Activated CD4-positive, alpha-beta T cell treated with anti-CD3 and anti-CD28 coated beads for 24 hours (primary cell): Measurements from ENCODE around the gene MPPE1.
A peak's percentile ranks its signal among the peaks of the same experiment; 100 is the strongest.
"Not testable (repeated sequence)": the region's sequence is repeated elsewhere in the genome, so short reads cannot be mapped to it uniquely, and the experiment has no call there.

Experiments
- DNase-seq, 2 donors: peaks; one replicate each; pipeline ENCODE4 v3.0.0-alpha.2; 2020; ENCODE audit warnings: low read depth in 2 of 2

Gene MPPE1

DNA sequence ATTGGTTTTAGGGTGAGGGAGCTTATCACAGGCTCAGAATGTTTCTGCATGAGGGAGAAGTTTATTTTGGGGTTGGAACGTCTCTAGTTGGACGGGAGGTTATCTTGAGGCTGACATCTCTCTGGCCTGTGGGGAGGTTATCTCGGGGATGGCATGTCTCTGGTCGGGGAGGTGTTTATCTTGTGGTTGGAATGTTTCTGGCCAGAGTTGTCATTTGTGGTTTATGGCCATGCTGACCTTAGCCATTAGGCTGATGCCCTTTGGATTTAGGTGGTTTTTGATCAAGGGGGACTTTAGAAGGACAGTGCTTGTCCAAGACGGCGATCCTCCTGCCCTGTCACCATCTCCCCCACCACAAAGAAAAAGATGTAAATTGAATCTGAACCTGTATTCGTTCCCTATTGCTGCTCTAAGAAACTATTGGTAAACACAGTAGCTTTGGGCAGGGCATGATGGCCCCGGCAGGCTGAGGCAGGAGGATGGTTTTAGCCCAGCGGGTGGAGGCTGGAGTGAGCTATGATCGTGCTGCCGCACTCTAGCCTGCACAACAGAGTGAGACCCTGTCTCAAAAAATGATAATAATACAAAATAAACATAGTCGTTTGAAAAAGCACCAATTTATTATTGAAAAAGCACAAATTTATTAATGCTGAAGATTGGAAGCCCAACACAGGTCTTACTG is 17.8 kb upstream of the MPPE1 start:
- no peak for DNase-seq

DNA sequence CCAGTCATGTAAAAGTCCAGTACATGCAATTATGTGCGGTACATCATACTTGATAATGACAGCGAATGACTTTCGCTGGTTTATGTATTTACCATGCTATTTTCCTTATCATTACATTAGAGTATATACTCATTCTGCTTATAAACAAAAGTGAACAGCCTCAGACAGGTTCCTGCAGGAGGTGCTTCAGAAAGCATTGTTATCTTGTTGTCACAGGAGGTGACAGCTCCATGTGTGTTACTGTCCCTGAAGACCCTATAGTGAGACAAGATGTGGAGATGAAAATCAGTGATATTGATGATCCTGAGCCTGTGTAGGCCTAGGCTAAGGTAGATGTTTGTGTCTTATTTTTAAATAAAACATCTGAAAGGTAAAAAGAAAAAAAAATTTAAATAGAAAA is 15.3 kb upstream of the MPPE1 start:
- DNase-seq = no peak

DNA sequence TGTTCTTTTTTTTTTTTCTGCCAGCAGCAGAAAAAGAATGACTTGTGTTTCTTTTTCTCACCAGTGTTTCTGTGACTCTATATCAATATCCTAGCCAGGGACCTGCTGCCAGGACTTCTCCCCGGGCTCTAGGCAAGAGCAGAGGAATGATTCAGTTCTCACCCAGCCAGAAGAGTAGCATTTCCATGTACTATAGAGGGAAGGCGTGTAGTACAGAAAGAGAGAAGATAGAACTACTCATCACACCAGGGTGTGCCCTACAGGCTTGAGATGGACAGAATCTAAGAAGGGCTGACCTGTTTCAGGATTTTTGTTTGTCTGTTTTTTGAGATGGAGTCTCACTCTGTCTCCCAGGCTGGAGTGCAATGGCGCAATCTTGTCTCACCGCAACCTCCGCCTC is 11.4 kb upstream of the MPPE1 start:
- DNase-seq = not testable (repeated sequence)

DNA sequence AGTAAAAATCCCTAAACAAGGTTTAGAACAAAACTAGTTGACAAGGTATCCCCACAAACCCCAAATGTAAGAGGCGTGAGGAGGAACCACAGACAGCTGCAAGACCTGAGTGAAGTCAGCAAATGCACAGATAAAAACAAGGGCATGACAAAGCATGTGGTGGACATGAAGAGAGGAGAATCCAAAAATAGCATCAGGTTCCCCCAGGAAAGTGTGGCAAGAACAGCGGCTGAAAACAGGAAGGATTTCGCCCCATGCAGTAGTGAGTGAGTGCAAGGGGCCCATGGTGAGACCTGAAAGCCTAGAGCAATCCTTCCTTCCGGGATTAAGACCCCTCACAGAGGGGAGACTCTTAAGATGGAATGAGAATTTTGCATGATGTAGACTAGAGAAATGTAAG is 8.8 kb upstream of the MPPE1 start:
- not testable (repeated sequence) for DNase-seq

DNA sequence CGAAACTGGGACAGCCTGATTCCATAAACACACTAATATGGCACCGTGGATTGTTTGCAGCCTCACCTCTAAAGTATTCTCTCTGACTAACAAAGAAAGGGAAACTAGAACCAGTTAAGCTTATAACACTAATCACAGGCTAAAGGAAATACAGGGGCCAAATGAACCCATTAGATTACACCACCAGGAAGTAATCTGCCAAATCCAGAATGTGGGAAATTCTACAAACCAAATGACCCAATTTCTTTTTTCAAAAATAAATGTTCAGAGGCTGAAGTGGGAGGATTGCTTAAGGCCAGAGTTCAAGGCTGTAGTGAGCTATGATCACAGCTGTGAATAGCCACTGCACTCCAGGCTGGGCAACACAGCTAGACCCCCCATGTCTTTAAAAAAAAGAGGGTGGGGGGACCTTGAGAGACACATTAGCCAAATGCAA is 1.5 kb upstream of the MPPE1 start:
- DNase-seq = no peak

DNA sequence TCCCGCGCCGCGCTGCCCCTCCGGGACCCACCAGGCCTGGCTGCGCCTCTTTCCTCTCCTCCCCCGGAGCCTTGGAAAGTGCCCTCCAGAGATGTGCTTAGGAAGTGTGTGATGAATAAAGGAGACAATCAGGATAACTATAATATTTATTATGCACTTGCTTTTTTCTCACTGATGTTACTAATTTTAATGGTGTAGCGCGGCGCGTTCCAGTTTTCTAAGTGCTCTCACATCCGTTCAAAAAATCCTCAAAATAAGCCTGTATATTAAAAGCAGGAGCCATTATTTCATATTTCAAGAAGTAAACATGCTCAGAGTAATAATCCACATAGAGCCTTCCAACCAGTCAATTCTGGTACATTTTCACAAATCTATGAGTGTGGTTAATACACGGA is 941 bp upstream of the MPPE1 start:
- peak in 1 of 2 donors; percentile 20 for DNase-seq

DNA sequence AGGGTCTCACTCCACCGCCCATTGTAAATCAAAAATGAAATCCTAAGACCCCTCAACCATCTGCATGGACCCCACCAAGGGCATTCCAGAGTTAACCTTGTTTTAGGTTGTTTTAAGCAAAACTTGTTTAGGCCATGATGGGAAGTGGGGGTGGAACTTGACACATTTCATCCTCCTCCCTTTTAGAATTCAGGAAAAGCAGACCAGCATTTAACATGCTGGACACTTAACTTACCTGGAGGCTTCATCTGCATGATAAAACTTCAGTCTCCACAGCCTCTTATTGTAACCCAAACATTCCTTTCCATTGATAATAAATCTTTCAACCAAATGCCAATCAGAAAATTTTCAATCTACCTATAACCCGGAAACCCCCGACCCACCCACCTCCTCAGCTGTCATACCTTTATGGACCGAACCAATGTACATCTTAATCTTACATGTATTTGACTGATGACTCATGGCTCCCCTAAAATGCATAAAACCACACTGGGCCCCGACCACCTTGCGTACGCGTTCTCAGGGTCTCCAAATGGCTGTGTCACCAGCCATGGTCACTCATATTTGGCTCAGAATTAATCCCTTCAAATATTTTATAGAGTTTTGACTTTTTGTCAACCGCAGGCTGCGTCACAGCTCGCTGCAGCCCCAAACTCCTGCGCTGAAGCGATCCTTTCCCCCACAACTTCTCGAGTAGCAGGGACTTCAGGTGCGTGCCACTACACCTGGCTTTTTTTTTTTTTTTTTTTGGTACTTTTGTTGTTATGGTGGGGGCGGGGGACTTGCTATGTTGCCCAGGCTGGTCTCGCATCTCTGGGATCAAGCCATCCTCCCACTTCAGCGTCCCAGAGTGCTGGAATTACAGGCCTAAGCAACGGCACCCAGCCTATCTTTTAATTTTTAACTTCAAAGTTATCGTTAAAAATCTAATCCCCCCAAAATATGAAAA is 917 bp downstream of the MPPE1 start:
- no peak for DNase-seq

DNA sequence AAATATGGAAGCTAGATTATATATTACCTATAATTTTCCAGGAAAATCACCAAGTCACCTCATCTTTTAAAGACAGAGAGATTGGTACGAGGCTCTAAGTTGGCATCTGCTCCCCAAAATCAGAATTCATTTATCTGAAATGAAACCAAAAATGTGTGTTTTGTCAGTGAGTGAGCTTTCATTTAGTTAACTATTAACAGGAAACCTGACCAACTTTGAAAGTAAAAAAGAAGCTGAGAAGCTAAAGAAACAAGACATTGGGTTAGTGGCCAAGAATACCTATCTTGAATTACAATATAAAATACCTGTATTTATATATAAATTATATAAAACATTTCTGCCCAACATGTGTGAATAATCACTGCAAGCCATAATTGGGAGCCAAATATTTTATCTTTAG is 1.9 kb downstream of the MPPE1 start:
- DNase-seq = no peak

DNA sequence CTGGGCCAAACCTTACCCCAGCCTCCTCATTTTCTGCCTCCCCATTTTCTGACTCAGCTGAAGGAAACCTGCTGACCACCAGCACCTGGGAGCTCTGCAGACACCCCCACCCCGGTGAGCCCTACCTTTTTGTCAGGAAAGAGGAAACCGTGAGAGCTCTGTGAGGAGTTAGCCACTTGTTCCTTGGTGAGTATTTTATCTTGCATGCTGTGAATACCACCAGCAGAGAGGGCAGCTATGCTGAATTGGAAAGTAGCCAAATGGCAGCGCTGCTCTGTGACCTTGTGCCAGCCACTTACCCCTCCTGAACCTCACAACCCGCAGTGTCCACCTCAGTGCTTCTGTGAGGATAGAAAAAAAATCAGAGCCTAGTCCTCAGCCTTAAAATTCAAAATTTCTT is 2.5 kb downstream of the MPPE1 start:
- DNase-seq = no peak

DNA sequence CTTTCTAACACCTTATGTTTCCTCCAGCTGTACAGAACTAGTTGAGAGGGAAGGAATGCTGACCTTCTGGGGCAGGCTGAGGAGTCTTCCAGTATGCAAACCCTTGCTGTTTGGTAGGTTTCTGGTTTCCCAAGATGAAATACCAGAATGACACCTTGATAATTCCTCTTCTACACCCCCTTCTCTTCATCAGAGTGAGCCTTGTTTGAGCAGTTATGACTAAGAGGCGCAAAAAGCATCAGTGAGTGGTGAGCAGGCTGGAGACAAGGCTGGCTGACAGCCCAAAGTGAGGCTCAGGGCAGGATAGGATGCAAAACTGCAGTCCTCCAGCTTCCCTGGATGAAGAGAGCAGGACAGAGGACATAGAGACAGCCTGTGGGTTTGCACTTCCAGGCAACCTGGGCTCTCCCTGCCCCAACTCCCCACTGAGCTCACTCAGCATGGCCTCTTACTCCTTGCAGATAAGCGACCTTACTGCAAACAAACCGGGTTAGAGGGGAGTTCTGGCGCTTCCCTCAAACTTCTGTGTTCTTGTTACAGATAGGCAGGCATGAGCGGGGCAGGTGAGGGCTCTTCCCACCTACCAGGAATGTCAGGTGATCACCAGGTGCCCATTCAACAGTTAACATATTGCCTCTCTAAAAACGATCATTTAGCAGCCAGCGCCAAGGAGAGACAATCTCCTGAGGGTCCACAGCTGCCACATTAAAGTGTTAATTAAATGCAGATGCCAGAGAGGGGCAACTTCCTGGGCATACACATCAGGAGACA is 5.4 kb downstream of the MPPE1 start:
- DNase-seq = no peak

DNA sequence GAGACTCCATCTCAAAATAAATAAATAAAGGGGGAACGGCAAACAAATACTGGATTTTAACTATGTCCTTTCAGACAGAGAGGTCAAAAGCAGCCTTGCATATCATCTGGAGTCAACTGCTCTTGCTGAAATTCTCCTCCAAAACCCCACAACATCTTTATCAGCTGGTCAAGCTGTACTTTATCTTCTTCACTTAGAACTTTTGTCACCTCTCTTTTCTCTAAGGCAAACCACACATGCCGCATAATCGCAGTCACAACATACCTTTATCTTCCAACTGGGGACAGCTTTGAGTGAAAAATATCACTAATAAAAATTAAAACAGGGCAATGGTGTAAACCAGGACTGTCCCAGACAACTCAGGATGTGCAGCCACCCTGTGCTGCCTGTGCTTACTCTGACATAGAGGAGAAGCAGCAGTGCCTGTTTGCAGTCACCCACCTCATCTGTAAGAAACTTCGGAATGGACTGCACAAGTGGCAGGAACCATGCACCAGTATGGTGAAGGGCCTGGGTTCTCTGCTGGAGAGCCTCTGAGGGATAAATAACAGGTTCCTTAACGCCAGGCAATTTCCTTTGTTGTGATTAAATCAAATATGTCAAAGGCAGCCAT is 6.2 kb downstream of the MPPE1 start:
- no peak for DNase-seq

DNA sequence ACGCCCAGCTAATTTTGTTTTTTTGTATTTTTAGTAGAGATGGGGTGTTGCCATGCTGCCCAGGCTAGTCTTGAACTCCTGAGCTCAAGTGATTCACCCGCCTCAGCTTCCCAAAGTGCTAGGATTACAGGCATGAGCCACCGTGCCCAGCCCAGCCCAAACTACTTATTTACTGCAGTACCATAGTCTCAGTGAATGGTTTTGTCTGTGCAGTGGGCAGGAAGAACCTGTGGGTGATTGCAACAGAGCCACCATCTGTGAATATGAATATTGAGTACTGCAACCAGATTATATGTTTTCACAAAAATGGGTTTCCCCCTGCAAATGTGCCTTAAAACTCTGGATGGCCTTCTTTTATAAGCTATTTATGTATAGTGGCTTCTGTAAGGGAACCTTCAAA is 9.1 kb downstream of the MPPE1 start:
- DNase-seq = no peak

DNA sequence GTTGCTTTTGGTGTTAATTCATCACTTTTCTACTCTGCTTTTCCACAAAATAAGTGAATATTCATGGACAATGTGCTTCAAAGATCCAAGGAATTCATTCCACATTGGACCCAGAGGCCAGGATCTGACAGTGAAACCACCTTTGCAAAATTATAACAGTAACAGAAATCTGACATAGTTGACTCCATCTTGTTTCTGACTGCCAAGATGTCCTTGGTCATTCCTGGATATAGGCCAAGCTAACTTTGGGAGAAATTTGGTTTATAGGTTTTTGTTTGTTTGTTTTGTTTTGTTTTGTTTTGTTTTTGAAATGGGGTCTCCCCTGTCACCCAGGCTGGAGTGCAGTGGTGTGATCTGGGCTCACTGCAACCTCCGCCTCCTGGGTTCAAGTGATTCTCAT is 10.3 kb downstream of the MPPE1 start:
- no peak for DNase-seq

DNA sequence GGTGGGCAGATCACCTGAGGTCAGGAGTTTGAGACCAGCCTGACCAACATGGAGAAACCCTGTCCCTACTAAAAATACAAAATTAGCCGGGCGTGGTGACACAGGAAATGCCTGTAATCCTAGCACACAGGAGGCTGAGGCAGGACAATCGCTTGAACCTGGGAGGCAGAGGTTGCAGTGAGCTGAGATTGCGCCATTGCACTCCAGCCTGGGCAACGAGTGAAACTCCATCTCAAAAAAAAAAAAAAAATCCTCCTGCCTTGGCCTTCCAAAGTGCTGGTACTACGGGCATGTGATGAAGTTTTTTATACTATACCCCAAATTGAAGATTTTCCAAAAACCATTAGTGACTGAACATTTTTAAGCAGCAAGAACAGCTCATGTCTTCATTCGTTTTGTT is 15.7 kb downstream of the MPPE1 start:
- DNase-seq = not testable (repeated sequence)

DNA sequence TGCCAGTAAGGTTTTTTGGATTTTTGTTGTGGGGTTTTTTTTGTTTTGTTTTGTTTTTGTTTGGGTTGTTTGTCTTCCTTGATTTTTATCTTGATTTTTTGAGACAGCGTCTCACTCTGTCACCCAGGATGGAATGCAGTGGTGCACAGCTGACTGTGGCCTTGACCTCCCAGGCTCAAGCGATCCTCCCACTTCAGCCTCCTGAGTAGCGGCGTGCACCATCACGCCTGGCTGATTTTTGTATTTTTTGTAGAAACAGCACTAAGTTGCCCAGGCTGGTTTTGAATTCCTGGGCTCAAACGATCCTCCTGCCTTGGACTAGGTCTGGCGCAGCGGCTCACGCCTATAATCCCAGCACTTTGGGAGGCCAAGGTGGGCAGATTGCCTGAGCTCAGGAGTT is 16.4 kb downstream of the MPPE1 start:
- no peak for DNase-seq

DNA sequence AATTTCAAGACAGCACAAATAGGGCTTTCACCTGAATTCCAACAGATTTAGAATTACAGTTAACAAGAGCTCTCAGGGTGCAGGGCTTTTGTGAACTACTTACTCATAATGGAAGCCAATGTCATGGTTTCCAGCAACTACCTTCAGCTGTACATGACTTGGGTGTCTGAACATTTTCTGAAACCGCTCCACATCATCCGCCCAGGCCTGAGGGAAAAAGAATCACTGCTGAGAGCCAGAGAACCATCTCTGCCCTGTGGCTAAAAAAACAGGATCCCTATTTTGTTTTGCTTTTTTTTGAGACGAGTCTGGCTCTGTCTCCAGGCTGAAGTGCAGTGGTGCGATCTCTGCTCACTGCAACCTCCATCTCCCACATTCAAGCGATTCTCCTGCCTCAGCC is 18.8 kb downstream of the MPPE1 start:
- DNase-seq = no peak

DNA sequence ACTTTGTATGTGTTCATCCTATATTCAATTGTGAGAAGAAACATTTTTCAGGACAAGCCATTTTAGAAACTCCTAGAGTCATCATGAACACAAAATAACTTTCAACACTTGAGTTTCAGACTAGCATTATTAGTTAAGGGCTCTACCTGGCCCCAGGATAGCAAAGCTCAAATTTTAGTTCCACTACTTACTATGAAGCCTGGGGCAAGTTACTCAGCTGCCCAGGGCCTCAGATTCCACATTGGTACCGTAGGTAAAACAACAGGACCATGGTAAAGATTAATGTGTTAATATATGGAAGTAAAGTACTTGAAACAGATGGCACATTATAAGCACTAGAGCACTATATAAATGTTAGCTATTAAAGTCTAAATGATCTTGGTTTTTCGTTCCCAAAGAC is 19.4 kb downstream of the MPPE1 start:
- no peak for DNase-seq

DNA sequence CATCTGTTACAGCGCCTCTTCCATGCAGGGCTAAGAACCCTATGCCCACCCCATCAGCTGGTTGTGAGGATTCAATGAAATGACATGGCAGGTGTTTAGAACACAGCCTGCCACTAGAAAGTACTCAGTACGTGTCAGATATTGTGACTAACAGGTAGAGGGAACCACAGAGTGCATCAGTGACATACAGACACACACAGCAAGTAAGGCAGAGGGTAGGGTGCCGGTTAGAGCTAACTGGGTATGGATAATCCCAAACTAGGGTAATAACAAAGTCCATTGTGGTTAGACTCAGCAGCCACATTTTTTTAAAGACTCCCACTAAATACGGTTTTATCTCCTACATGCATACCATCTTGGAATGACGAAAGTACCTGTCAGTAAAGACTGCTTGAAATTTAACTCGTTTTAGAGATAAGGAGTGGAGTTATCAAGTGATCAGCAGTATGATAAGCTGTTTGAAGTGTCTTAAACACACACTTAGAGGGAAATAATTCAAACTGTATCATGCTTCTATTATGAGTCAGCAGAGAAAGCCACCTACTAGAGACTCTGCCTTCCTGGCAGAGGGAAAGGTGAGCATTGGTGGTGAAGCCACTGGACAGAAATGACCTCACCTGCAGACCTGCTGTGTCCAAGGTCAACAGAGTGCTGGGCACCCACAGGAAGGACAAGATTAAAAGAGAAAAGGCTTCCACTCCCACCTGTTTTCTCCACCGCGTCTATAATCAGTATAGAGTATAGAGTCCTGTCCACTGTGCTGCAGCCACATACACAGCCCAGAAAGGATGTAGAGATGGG is 20.6 kb downstream of the MPPE1 start:
- no peak for DNase-seq

DNA sequence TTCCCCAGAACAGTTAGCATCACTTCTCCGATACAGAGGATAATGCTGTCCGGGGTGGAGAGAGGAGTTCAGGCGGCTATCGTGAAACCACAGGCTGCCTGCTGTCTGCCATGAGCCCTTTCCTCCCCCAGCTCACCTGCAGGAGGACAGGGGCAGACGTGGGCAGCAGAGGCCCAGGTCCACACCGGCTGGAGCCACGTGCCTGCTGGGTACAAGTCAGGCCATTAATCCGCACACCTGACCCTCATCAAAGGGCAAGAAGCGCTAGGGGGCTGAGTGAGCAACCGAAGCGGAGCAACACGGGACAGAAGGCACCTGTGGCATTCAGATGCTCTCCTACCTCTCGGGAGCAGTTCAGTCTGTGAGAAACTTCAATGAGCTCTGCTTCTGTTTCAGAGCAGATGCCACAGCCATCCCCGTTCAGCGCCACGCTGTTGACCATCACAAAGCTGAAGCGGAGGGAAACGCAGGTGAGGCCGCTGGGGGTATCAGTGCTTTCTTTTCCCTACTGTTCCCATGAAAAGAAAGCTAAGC is 21.5 kb downstream of the MPPE1 start:
- DNase-seq = no peak

DNA sequence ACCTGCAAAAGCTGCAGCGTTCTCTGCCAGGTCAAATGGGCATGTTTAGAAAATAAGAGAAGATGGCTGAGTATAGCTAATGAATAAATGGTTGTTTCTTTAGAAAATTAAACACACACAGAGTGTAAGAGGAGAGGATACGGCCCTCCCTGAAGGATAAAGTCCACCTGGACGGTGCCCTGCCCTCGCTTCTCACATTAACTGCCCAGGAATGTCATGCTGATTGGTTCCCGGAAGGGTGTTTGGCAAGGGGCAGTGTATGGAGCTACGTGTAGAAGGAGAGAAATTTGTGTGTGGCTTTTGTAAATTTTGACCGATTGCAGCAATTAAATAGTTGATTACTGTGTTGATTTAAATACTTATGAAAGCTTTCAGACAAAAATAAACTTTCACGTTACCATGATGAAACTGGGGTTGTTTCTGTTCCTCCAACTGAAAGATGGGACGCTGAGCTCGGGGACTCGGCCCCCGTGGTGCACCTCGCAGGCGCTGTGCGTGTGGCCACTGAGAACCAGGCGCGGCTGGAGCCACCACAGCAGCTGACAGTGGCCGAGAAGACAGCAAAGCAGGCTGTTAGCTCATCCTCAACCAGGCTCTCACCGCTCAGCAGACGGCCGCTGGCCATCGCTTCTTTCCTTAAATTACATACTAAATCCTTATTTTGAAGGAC is 22.7 kb downstream of the MPPE1 start:
- no peak for DNase-seq
